ENCODE data around the gene IRF4. TPM values are rescaled to one million over a fixed set of nuclear protein-coding genes. Genes with fewer than 3 reads are reported as not detected.

The IRF4 gene
- total and polyA plus RNA-seq, 3 experiments from 2014 or later, result 3.4 to 703 (median 700) TPM

GRCh38 chr6:453152-453551, 61.6 kb downstream of the IRF4 start:
- Histone ChIP-seq H3K27me3 (ENCODE audit: insufficient read depth, low read length, poor library complexity, severe bottlenecking) (no peaks in the 10 kb centered on the region), H3K9me3 (ENCODE audit: low read length) (no peaks in the 10 kb centered on the region), H3K4me1 (ENCODE audit: insufficient read depth, low read length) (peaks cover 3% of the 10 kb centered on the region), H3K36me3 (ENCODE audit: insufficient read depth, low read length) (no peaks in the 10 kb centered on the region), H3K4me3 (ENCODE audit: low read length) (no peak overlapping the region), H3K27ac (ENCODE audit: low read depth, low read length) (no peak overlapping the region)
- H3K9me3 Mint-ChIP-seq, result peaks cover 0 to 2% (median 0%) of the 10 kb centered on the region in 5 donors
- no peak overlapping the region for H3K4me3 Mint-ChIP-seq
- H3K27ac Mint-ChIP-seq, result no peak overlapping the region
- DNase-seq, result no peak
- peaks cover 0 to 2% (median 1%) of the 10 kb centered on the region in 3 donors for H3K36me3 Mint-ChIP-seq
- peaks cover 0 to 7% of the 10 kb centered on the region in 2 donors for H3K27me3 Mint-ChIP-seq
- ChIA-PET CTCF (interaction anchor here (0.8 to 1.0 kb wide), 2 partner anchors 15 to 28 kb away, joined by 3 read pairs; no protein-coding TSS in a partner anchor), POLR2A (no interaction called here)
- peaks cover 9 to 12% (median 12%) of the 10 kb centered on the region in 3 donors for H3K4me1 Mint-ChIP-seq

GRCh38 chr6:454148-454991, 62.8 kb downstream of the IRF4 start:
- H3K36me3 Mint-ChIP-seq, result peaks cover 0 to 12% (median 1%) of the 10 kb centered on the region in 3 donors
- peaks cover 0 to 7% of the 10 kb centered on the region in 2 donors for H3K27me3 Mint-ChIP-seq
- H3K4me1 Mint-ChIP-seq, result peaks cover 5 to 6% (median 6%) of the 10 kb centered on the region in 3 donors
- no peak for DNase-seq
- Histone ChIP-seq H3K27ac (ENCODE audit: low read depth, low read length) (no peak overlapping the region), H3K9me3 (ENCODE audit: low read length) (no peaks in the 10 kb centered on the region), H3K4me3 (ENCODE audit: low read length) (no peak overlapping the region), H3K36me3 (ENCODE audit: insufficient read depth, low read length) (no peaks in the 10 kb centered on the region), H3K27me3 (ENCODE audit: insufficient read depth, low read length, poor library complexity, severe bottlenecking) (no peaks in the 10 kb centered on the region), H3K4me1 (ENCODE audit: insufficient read depth, low read length) (no peaks in the 10 kb centered on the region)
- H3K27ac Mint-ChIP-seq, result no peak overlapping the region
- ChIA-PET POLR2A (no interaction called here), CTCF (no interaction called here)
- peak overlapping the region in 1 of 7 donors; percentile 49 for H3K4me3 Mint-ChIP-seq
- H3K9me3 Mint-ChIP-seq, result peaks cover 0 to 5% (median 2%) of the 10 kb centered on the region in 5 donors

GRCh38 chr6:455006-455585, 63.5 kb downstream of the IRF4 start:
- peak in 1 of 5 donors; percentile 33 for DNase-seq
- Mint-ChIP-seq H3K36me3 (peaks cover 0 to 12% (median 1%) of the 10 kb centered on the region in 3 donors), H3K4me1 (peaks cover 5 to 6% (median 6%) of the 10 kb centered on the region in 3 donors), H3K27ac (peak overlapping the region in 3 of 8 donors; percentile 42 to 63 (median 47)), H3K27me3 (peaks cover 0 to 7% of the 10 kb centered on the region in 2 donors), H3K4me3 (peak overlapping the region in 3 of 7 donors; percentile 39 to 51 (median 49)), H3K9me3 (peaks cover 0 to 5% (median 2%) of the 10 kb centered on the region in 5 donors)
- Histone ChIP-seq H3K9me3 (ENCODE audit: low read length) (no peaks in the 10 kb centered on the region), H3K27me3 (ENCODE audit: insufficient read depth, low read length, poor library complexity, severe bottlenecking) (no peaks in the 10 kb centered on the region), H3K4me3 (ENCODE audit: low read length) (no peak overlapping the region), H3K27ac (ENCODE audit: low read depth, low read length) (no peak overlapping the region), H3K36me3 (ENCODE audit: insufficient read depth, low read length) (no peaks in the 10 kb centered on the region), H3K4me1 (ENCODE audit: insufficient read depth, low read length) (no peaks in the 10 kb centered on the region)
- ChIA-PET CTCF (no interaction called here), POLR2A (no interaction called here)

- no peak for DNase-seq
- Mint-ChIP-seq H3K4me3 (no peak overlapping the region), H3K4me1 (peaks cover 5 to 6% (median 6%) of the 10 kb centered on the region in 3 donors), H3K27ac (no peak overlapping the region), H3K27me3 (peaks cover 0 to 7% of the 10 kb centered on the region in 2 donors), H3K36me3 (peaks cover 0 to 12% (median 1%) of the 10 kb centered on the region in 3 donors), H3K9me3 (peaks cover 0 to 5% (median 2%) of the 10 kb centered on the region in 5 donors)
- no peaks in the 10 kb centered on the region for H3K9me3 ChIP-seq (ENCODE audit: low read length)
- ChIA-PET POLR2A (no interaction called here), CTCF (no interaction called here)
- no peaks in the 10 kb centered on the region for H3K36me3 ChIP-seq (ENCODE audit: insufficient read depth, low read length)
- H3K27me3 ChIP-seq (ENCODE audit: insufficient read depth, low read length, poor library complexity, severe bottlenecking), result no peaks in the 10 kb centered on the region
- no peak overlapping the region for H3K4me3 ChIP-seq (ENCODE audit: low read length)
- H3K4me1 ChIP-seq (ENCODE audit: insufficient read depth, low read length), result no peaks in the 10 kb centered on the region
- H3K27ac ChIP-seq (ENCODE audit: low read depth, low read length), result no peak overlapping the region
These were observed 64.3 kb downstream of the IRF4 start for GRCh38 chr6:455835-456234.

- no peak for DNase-seq
- H3K4me1 ChIP-seq (ENCODE audit: insufficient read depth, low read length), result no peaks in the 10 kb centered on the region
- peaks cover 0 to 5% (median 2%) of the 10 kb centered on the region in 5 donors for H3K9me3 Mint-ChIP-seq
- H3K9me3 ChIP-seq (ENCODE audit: low read length), result no peaks in the 10 kb centered on the region
- H3K4me3 ChIP-seq (ENCODE audit: low read length), result no peak overlapping the region
- H3K36me3 ChIP-seq (ENCODE audit: insufficient read depth, low read length), result no peaks in the 10 kb centered on the region
- H3K27me3 Mint-ChIP-seq, result peaks cover 0 to 7% of the 10 kb centered on the region in 2 donors
- H3K4me1 Mint-ChIP-seq, result peaks cover 5 to 6% (median 6%) of the 10 kb centered on the region in 3 donors
- no peak overlapping the region for H3K27ac ChIP-seq (ENCODE audit: low read depth, low read length)
- CTCF ChIA-PET, result no interaction called here
- no peak overlapping the region for H3K4me3 Mint-ChIP-seq
- H3K27me3 ChIP-seq (ENCODE audit: insufficient read depth, low read length, poor library complexity, severe bottlenecking), result no peaks in the 10 kb centered on the region
- POLR2A ChIA-PET, result no interaction called here
- no peak overlapping the region for H3K27ac Mint-ChIP-seq
- peaks cover 0 to 12% (median 1%) of the 10 kb centered on the region in 3 donors for H3K36me3 Mint-ChIP-seq
These were observed 64.9 kb downstream of the IRF4 start for GRCh38 chr6:456358-456867.

- Mint-ChIP-seq H3K27me3 (peaks cover 0 to 7% of the 10 kb centered on the region in 2 donors), H3K36me3 (peaks cover 0 to 12% (median 1%) of the 10 kb centered on the region in 3 donors), H3K27ac (no peak overlapping the region), H3K4me3 (no peak overlapping the region), H3K9me3 (peaks cover 0 to 5% (median 2%) of the 10 kb centered on the region in 5 donors), H3K4me1 (peaks cover 5 to 6% (median 6%) of the 10 kb centered on the region in 3 donors)
- H3K27ac ChIP-seq (ENCODE audit: low read depth, low read length), result no peak overlapping the region
- CTCF ChIA-PET, result no interaction called here
- H3K36me3 ChIP-seq (ENCODE audit: insufficient read depth, low read length), result no peaks in the 10 kb centered on the region
- H3K27me3 ChIP-seq (ENCODE audit: insufficient read depth, low read length, poor library complexity, severe bottlenecking), result no peaks in the 10 kb centered on the region
- DNase-seq, result no peak
- POLR2A ChIA-PET, result no interaction called here
- no peaks in the 10 kb centered on the region for H3K4me1 ChIP-seq (ENCODE audit: insufficient read depth, low read length)
- H3K9me3 ChIP-seq (ENCODE audit: low read length), result no peaks in the 10 kb centered on the region
- no peak overlapping the region for H3K4me3 ChIP-seq (ENCODE audit: low read length)
These were observed 65.3 kb downstream of the IRF4 start for GRCh38 chr6:456887-457286.

Measured in CD8-positive, alpha-beta memory T cell (primary cell).